Cardiac muscle cell (in vitro differentiated cells and primary cell): ENCODE data around the gene CACNA1C. TPM values are rescaled to one million over a fixed set of nuclear protein-coding genes. Genes with fewer than 3 reads are reported as not detected.
A peak's percentile ranks its signal among the peaks of the same experiment; 100 is the strongest.

ENCODE experiments used
- DNase-seq, 2 donors: peaks; one replicate each; pipeline versions ENCODE4 v3.0.0 to v3.0.0-alpha.2; 2010 to 2017; ENCODE audit warnings: low read depth in 1 of 2, low spot score in 1 of 2
- H3K27ac ChIP-seq: fragments of 200-600 bp; sonication (generic); 2 replicates; pipeline ENCODE4 v1.5.1; 2016
- H3K27me3 ChIP-seq: fragments of 200-600 bp; sonication (generic); 2 replicates; pipeline ENCODE4 v1.6.0; 2016; ENCODE audit warnings: control low read depth
- H3K36me3 ChIP-seq: fragments of 200-600 bp; sonication (generic); 2 replicates; pipeline ENCODE4 v1.5.1; 2016; ENCODE audit warnings: control low read depth
- H3K4me1 ChIP-seq: fragments of 200-600 bp; sonication (generic); 2 replicates; pipeline ENCODE4 v1.8.1; 2017; ENCODE audit warnings: low read depth, mild to moderate bottlenecking, mixed run types
- H3K4me3 ChIP-seq: fragments of 200-600 bp; sonication (generic); 2 replicates; pipeline ENCODE4 v1.5.1; 2016; ENCODE audit warnings: mild to moderate bottlenecking
- H3K9me3 ChIP-seq: fragments of 200-600 bp; sonication (generic); 2 replicates; pipeline ENCODE4 v1.5.1; 2017; ENCODE audit warnings: low read depth, mild to moderate bottlenecking, control low read depth
- CTCF ChIP-seq: IDR thresholded peaks from 2 replicates; pipeline ENCODE4 v1.5.1; 2012; ENCODE audit warnings: low read depth, mild to moderate bottlenecking, low read length
- polyA plus RNA-seq: library from polyadenylated mRNA; unstranded; fragments of >200 nt; fragmentation: Nextera tagmentation; extraction: Ambion mirVana; gene quantifications from 2 replicates; pipeline ENCODE4 v1.2.1, GENCODE V29; 2016
- total RNA-seq: library from RNA; depleted of rRNA; stranded (reverse); fragments of >200 nt; gene quantifications from 2 replicates; pipeline ENCODE4 v1.2.3, GENCODE V29; 2016

CACNA1C gene
- total and polyA plus RNA-seq, 2 experiments from 2014 or later = 40.8 to 77.8 TPM

- H3K36me3 ChIP-seq = no peaks in the 10 kb centered on the region
- H3K27ac ChIP-seq = no peak overlapping the region
- TF ChIP-seq CTCF = no peak
- no peaks in the 10 kb centered on the region for H3K9me3 ChIP-seq
- no peak for DNase-seq
- no peak overlapping the region for H3K4me3 ChIP-seq
- no peaks in the 10 kb centered on the region for H3K4me1 ChIP-seq
- no peaks in the 10 kb centered on the region for H3K27me3 ChIP-seq
These were observed 380.1 kb downstream of the CACNA1C start for GRCh38 chr12:2432856-2433255.

GRCh38 chr12:2435511-2435910 lies 382.7 kb downstream of the CACNA1C start:
- Histone ChIP-seq H3K36me3 (no peaks in the 10 kb centered on the region), H3K27me3 (no peaks in the 10 kb centered on the region), H3K4me1 (no peaks in the 10 kb centered on the region), H3K4me3 (no peak overlapping the region), H3K27ac (no peak overlapping the region), H3K9me3 (no peaks in the 10 kb centered on the region)
- no peak for DNase-seq
- TF ChIP-seq CTCF = no peak

GRCh38 chr12:2439332-2440100 lies 386.7 kb downstream of the CACNA1C start:
- Histone ChIP-seq H3K4me1 (no peaks in the 10 kb centered on the region), H3K27me3 (no peaks in the 10 kb centered on the region), H3K4me3 (no peak overlapping the region), H3K36me3 (no peaks in the 10 kb centered on the region), H3K27ac (peak overlapping the region; percentile 17), H3K9me3 (no peaks in the 10 kb centered on the region)
- no peak for TF ChIP-seq CTCF
- peak in 1 of 2 donors; percentile 4 for DNase-seq

- DNase-seq = no peak
- H3K36me3 ChIP-seq = no peaks in the 10 kb centered on the region
- no peaks in the 10 kb centered on the region for H3K9me3 ChIP-seq
- H3K27me3 ChIP-seq = no peaks in the 10 kb centered on the region
- H3K4me1 ChIP-seq = no peaks in the 10 kb centered on the region
- peak overlapping the region; percentile 24 for H3K27ac ChIP-seq
- TF ChIP-seq CTCF = no peak
- no peak overlapping the region for H3K4me3 ChIP-seq
These were observed 391.0 kb downstream of the CACNA1C start for GRCh38 chr12:2443776-2444175.

GRCh38 chr12:2445968-2446367 lies 393.2 kb downstream of the CACNA1C start:
- no peaks in the 10 kb centered on the region for H3K36me3 ChIP-seq
- no peak for DNase-seq
- no peak for TF ChIP-seq CTCF
- no peak overlapping the region for H3K27ac ChIP-seq
- H3K4me3 ChIP-seq = no peak overlapping the region
- no peaks in the 10 kb centered on the region for H3K27me3 ChIP-seq
- no peaks in the 10 kb centered on the region for H3K4me1 ChIP-seq
- no peaks in the 10 kb centered on the region for H3K9me3 ChIP-seq
